Mesothelial cell of epicardium (in vitro differentiated cells): Measurements from ENCODE around the gene RAB25. TPM values are rescaled to one million over a fixed set of nuclear protein-coding genes. Genes with fewer than 3 reads are reported as not detected.

Experiments
- DNase-seq, 2 experiments: peaks; one replicate each; pipeline ENCODE4 v3.0.0; 2021; ENCODE audit warnings: low spot score in 2 of 2; ENCODE audit not compliant: unreplicated experiment in 2 of 2
- H3K27ac Mint-ChIP-seq: 2 replicates; pipeline ENCODE4 v1.8.0; 2021; ENCODE audit warnings: mixed read lengths
- H3K27me3 Mint-ChIP-seq: 2 replicates; pipeline ENCODE4 v1.8.0; 2021; ENCODE audit warnings: low read depth, mixed read lengths
- H3K36me3 Mint-ChIP-seq: 2 replicates; pipeline ENCODE4 v1.8.0; 2021; ENCODE audit warnings: mixed read lengths
- H3K4me1 Mint-ChIP-seq: 2 replicates; pipeline ENCODE4 v1.8.0; 2021; ENCODE audit warnings: mixed read lengths
- H3K4me3 Mint-ChIP-seq: 2 replicates; pipeline ENCODE4 v1.8.0; 2021; ENCODE audit warnings: mild to moderate bottlenecking, moderate library complexity, mixed read lengths
- H3K9me3 Mint-ChIP-seq: 2 replicates; pipeline ENCODE4 v1.8.0; 2021; ENCODE audit warnings: mixed read lengths
- CTCF ChIP-seq: fragments of 200-600 bp; sonication (generic); IDR thresholded peaks from one replicate; pipeline ENCODE4 v1.5.0; 2021; ENCODE audit warnings: antibody characterized with exemption; ENCODE audit not compliant: unreplicated experiment
- total RNA-seq: library from RNA; stranded (reverse); gene quantifications from 3 replicates; pipeline ENCODE4 v1.2.1, GENCODE V29; 2021

Gene RAB25
- total RNA-seq, 1 donor from 2014 or later: 51.1 TPM

- Mint-ChIP-seq H3K27ac (peak overlapping the region; percentile 97), H3K4me3 (peak overlapping the region; percentile 98), H3K36me3 (peaks cover 20% of the 10 kb centered on the region), H3K9me3 (no peaks in the 10 kb centered on the region), H3K4me1 (peaks cover 61% of the 10 kb centered on the region), H3K27me3 (no peaks in the 10 kb centered on the region)
- DNase-seq: no peak
- no peak for TF ChIP-seq CTCF
Observed at GRCh38 chr1:156079762-156080161, 18.8 kb downstream of the RAB25 start.

- DNase-seq: no peak
- H3K27ac Mint-ChIP-seq: peak overlapping the region; percentile 97
- TF ChIP-seq CTCF: no peak
- peaks cover 63% of the 10 kb centered on the region for H3K4me1 Mint-ChIP-seq
- peaks cover 16% of the 10 kb centered on the region for H3K36me3 Mint-ChIP-seq
- peak overlapping the region; percentile 98 for H3K4me3 Mint-ChIP-seq
- H3K27me3 Mint-ChIP-seq: no peaks in the 10 kb centered on the region
- no peaks in the 10 kb centered on the region for H3K9me3 Mint-ChIP-seq
Observed at GRCh38 chr1:156080241-156080862, 19.4 kb downstream of the RAB25 start.

- TF ChIP-seq CTCF: no peak
- Mint-ChIP-seq H3K4me1 (peaks cover 60% of the 10 kb centered on the region), H3K9me3 (no peaks in the 10 kb centered on the region), H3K27ac (peak overlapping the region; percentile 97), H3K36me3 (peaks cover 13% of the 10 kb centered on the region), H3K27me3 (no peaks in the 10 kb centered on the region), H3K4me3 (peak overlapping the region; percentile 98)
- no peak for DNase-seq
Observed at GRCh38 chr1:156080863-156081179, 19.9 kb downstream of the RAB25 start.

- no peak for TF ChIP-seq CTCF
- H3K9me3 Mint-ChIP-seq: no peaks in the 10 kb centered on the region
- peaks cover 63% of the 10 kb centered on the region for H3K4me1 Mint-ChIP-seq
- H3K27me3 Mint-ChIP-seq: no peaks in the 10 kb centered on the region
- H3K4me3 Mint-ChIP-seq: peak overlapping the region; percentile 98
- peaks cover 13% of the 10 kb centered on the region for H3K36me3 Mint-ChIP-seq
- H3K27ac Mint-ChIP-seq: peak overlapping the region; percentile 97
- DNase-seq: no peak
Observed at GRCh38 chr1:156081180-156081916, 20.4 kb downstream of the RAB25 start.

GRCh38 chr1:156081917-156082308 lies 21.0 kb downstream of the RAB25 start:
- Mint-ChIP-seq H3K4me1 (peaks cover 68% of the 10 kb centered on the region), H3K4me3 (peak overlapping the region; percentile 92), H3K27me3 (no peaks in the 10 kb centered on the region), H3K27ac (peak overlapping the region; percentile 96), H3K9me3 (no peaks in the 10 kb centered on the region), H3K36me3 (peaks cover 12% of the 10 kb centered on the region)
- TF ChIP-seq CTCF: no peak
- no peak for DNase-seq
